Measurements from ENCODE around the gene CENPP.

CENPP gene

DNA sequence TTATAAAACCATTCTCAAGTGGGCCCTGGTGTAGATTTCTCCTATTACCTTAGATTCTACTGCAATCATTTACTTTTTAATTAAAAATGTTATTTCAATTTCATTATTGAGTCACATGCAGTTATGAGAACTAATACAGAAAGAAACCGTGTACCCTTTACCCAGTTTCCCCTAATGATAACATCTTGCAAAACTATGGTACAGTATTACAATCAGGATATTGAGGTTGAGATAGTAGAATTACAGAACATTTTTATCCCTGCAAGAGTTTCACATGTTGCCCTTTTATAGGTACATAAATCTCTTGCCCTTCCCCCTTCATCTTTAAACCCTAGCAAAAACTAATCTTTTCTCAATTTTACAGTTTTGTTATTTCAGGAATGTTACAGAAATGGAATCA, 109.5 kb downstream of the CENPP start:
- Histone ChIP-seq H3K9ac (ENCODE audit: low read length) (no peak overlapping the region), H3K27me3 (ENCODE audit: low read depth, low read length) (no peaks in the 10 kb centered on the region), H3K4me2 (ENCODE audit: low read length) (no peak overlapping the region), H3K4me1 (ENCODE audit: low read length) (no peaks in the 10 kb centered on the region), H3K4me3 (ENCODE audit: low read length) (no peak overlapping the region), H3K36me3 (replicated peaks; ENCODE audit: low read depth, low read length) (no peaks in the 10 kb centered on the region), H3K9me3 (ENCODE audit: insufficient read depth, low read length) (no peaks in the 10 kb centered on the region), H3K27ac (ENCODE audit: low read length) (no peak overlapping the region), H3K79me2 (ENCODE audit: low read length) (no peaks in the 10 kb centered on the region), H4K20me1 (ENCODE audit: insufficient read depth, low read length) (peaks cover 7% of the 10 kb centered on the region; the same call in 1 of the 2 replicates), H2AFZ (ENCODE audit: low read depth, low read length) (no peak overlapping the region)
- no peak for TF ChIP-seq EZH2phosphoT487 (IDR thresholded peaks at IDR 0.05; ENCODE audit: low read depth)
- TF ChIP-seq, protein P1, sequence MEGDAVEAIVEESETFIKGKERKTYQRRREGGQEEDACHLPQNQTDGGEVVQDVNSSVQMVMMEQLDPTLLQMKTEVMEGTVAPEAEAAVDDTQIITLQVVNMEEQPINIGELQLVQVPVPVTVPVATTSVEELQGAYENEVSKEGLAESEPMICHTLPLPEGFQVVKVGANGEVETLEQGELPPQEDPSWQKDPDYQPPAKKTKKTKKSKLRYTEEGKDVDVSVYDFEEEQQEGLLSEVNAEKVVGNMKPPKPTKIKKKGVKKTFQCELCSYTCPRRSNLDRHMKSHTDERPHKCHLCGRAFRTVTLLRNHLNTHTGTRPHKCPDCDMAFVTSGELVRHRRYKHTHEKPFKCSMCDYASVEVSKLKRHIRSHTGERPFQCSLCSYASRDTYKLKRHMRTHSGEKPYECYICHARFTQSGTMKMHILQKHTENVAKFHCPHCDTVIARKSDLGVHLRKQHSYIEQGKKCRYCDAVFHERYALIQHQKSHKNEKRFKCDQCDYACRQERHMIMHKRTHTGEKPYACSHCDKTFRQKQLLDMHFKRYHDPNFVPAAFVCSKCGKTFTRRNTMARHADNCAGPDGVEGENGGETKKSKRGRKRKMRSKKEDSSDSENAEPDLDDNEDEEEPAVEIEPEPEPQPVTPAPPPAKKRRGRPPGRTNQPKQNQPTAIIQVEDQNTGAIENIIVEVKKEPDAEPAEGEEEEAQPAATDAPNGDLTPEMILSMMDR (IDR thresholded peaks at IDR 0.05; ENCODE audit: low read depth, low read length) = no peak

- TF ChIP-seq EZH2phosphoT487 (IDR thresholded peaks at IDR 0.05; ENCODE audit: low read depth) = no peak
- TF ChIP-seq, protein P1 (IDR thresholded peaks at IDR 0.05; ENCODE audit: low read depth, low read length) = peak; percentile 21
- Histone ChIP-seq H2AFZ (ENCODE audit: low read depth, low read length) (no peak overlapping the region), H3K9ac (ENCODE audit: low read length) (no peak overlapping the region), H3K27me3 (ENCODE audit: low read depth, low read length) (no peaks in the 10 kb centered on the region), H3K79me2 (ENCODE audit: low read length) (no peaks in the 10 kb centered on the region), H3K4me3 (ENCODE audit: low read length) (no peak overlapping the region), H4K20me1 (ENCODE audit: insufficient read depth, low read length) (peaks cover 7% of the 10 kb centered on the region; the same call in 1 of the 2 replicates), H3K4me2 (ENCODE audit: low read length) (no peak overlapping the region), H3K4me1 (ENCODE audit: low read length) (0 out of 2 replicates have a peak, but pooled peaks cover 5% of the 10 kb centered on the region), H3K27ac (ENCODE audit: low read length) (no peak overlapping the region), H3K9me3 (ENCODE audit: insufficient read depth, low read length) (no peaks in the 10 kb centered on the region), H3K36me3 (replicated peaks; ENCODE audit: low read depth, low read length) (no peaks in the 10 kb centered on the region)
Observed at GRCh38 chr9:92438900-92439526, 113.3 kb downstream of the CENPP start.

DNA sequence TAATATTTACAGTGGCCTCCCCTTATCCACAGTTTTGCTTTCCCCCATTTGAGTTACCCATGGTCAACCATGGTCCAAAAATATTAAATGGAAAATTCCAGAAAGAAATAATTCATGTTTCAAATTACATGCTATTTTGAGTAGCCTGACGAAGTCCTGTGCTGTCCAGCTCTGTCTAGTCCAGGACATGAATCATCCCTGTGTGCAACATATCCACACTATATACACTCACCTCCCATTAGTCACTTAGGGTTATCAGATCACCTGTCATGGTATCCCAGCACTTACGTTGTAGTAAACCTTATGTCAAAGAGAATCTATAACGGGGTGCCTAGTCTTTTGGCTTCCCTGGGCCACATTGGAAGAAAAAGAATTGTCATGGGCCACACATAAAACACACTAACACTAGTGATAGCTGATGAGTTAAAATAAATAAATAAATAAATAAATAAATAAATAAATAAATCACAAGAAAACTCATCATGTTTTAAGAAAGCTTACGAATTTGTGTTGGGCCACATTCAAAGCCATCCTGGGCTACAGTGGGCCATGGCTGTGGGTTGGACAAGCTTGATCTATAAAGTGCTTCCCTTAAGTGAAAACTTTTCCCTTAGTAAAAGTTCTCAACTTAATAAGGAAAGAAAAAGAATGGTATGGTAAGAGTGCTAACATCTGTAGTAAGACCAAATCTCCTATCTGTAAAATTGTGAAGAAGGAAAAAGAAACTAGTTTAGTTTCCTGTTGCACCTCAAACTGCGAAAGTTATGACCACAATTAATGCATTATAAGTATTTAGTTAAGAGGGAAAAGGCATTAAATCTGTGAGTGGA, 114.4 kb downstream of the CENPP start:
- Histone ChIP-seq H2AFZ (ENCODE audit: low read depth, low read length) (no peak overlapping the region), H3K36me3 (replicated peaks; ENCODE audit: low read depth, low read length) (no peaks in the 10 kb centered on the region), H3K9ac (ENCODE audit: low read length) (no peak overlapping the region), H3K4me3 (ENCODE audit: low read length) (no peak overlapping the region), H4K20me1 (ENCODE audit: insufficient read depth, low read length) (peaks cover 7% of the 10 kb centered on the region; the same call in 1 of the 2 replicates), H3K4me1 (ENCODE audit: low read length) (0 out of 2 replicates have a peak, but pooled peaks cover 5% of the 10 kb centered on the region), H3K9me3 (ENCODE audit: insufficient read depth, low read length) (no peaks in the 10 kb centered on the region), H3K79me2 (ENCODE audit: low read length) (no peaks in the 10 kb centered on the region), H3K4me2 (ENCODE audit: low read length) (no peak overlapping the region), H3K27me3 (ENCODE audit: low read depth, low read length) (no peaks in the 10 kb centered on the region), H3K27ac (ENCODE audit: low read length) (no peak overlapping the region)
- no peak for TF ChIP-seq EZH2phosphoT487 (IDR thresholded peaks at IDR 0.05; ENCODE audit: low read depth)
- TF ChIP-seq, protein P1 (IDR thresholded peaks at IDR 0.05; ENCODE audit: low read depth, low read length) = no peak

- Histone ChIP-seq H3K79me2 (ENCODE audit: low read length) (no peaks in the 10 kb centered on the region), H3K4me2 (ENCODE audit: low read length) (no peak overlapping the region)
- no peak for TF ChIP-seq EZH2phosphoT487 (IDR thresholded peaks at IDR 0.05; ENCODE audit: low read depth)
- TF ChIP-seq, protein P1 (IDR thresholded peaks at IDR 0.05; ENCODE audit: low read depth, low read length) = no peak
Observed at GRCh38 chr9:92440751-92441046, 114.9 kb downstream of the CENPP start.

More at GRCh38 chr9:92440751-92441046, 114.9 kb downstream of the CENPP start:
- peaks cover 2% of the 10 kb centered on the region; the same call in 1 of the 2 replicates for H4K20me1 ChIP-seq (ENCODE audit: insufficient read depth, low read length)
- H3K9ac ChIP-seq (ENCODE audit: low read length) = no peak overlapping the region
- no peaks in the 10 kb centered on the region for H3K36me3 ChIP-seq (replicated peaks; ENCODE audit: low read depth, low read length)
- no peak overlapping the region for H3K27ac ChIP-seq (ENCODE audit: low read length)
- no peak overlapping the region for H2AFZ ChIP-seq (ENCODE audit: low read depth, low read length)
- H3K27me3 ChIP-seq (ENCODE audit: low read depth, low read length) = no peaks in the 10 kb centered on the region
- 0 out of 2 replicates have a peak, but pooled peaks cover 5% of the 10 kb centered on the region for H3K4me1 ChIP-seq (ENCODE audit: low read length)
- H3K9me3 ChIP-seq (ENCODE audit: insufficient read depth, low read length) = no peaks in the 10 kb centered on the region
- no peak overlapping the region for H3K4me3 ChIP-seq (ENCODE audit: low read length)
